ENCODE results near the gene CNTN1. TPM values are rescaled to one million over a fixed set of nuclear protein-coding genes. Genes with fewer than 3 reads are reported as not detected.

CNTN1 gene
- total RNA-seq, 1 experiment from 2014 or later: 3.0 TPM

DNA sequence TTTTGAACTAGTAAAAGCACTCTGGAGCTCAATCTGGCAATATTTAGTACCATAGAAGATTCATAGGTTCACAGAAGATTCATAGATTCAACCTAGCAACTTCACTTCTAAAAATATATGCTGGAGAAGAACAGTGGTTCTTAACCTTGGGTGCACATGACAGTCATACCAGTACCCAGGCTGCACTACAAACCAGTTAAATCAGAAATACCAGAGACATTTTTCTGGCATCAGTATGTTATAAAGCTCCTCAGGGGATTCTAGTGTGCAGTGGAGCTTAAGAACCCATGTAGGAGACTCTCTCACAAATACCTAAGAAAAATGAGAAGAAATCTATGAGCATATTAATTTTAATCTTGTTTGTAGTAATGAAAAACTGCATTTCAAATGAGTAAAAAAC is 46.6 kb downstream of the CNTN1 start:
- ChIA-PET POLR2A (no interaction called here), RAD21 (ENCODE audit: low non-redundant PET in 1 of 2, low total read pairs in 2 of 2, uncharacterized antibody in 2 of 2, unreplicated experiment in 2 of 2) (no interaction called here), CTCF (no interaction called here)
- no peak overlapping the region for H3K9ac ChIP-seq (ENCODE audit: low read length)
- no peak overlapping the region for H3K4me2 ChIP-seq (ENCODE audit: low read length)
- TF ChIP-seq ELF1 (IDR thresholded peaks at IDR 0.05; ENCODE audit: borderline replicate concordance, low read depth) (no peak), ZFX (IDR thresholded peaks at IDR 0.05) (no peak), CEBPB (IDR thresholded peaks at IDR 0.05; ENCODE audit: low read depth) (no peak), POLR2AphosphoS5 (IDR thresholded peaks at IDR 0.05; ENCODE audit: low read depth, low read length) (no peak), YY1 (IDR thresholded peaks at IDR 0.05; ENCODE audit: extremely low read depth, insufficient replicate concordance, low read depth, low read length) (no peak), SP1 (IDR thresholded peaks at IDR 0.05; ENCODE audit: low read depth) (no peak), POLR2A (IDR thresholded peaks at IDR 0.05; ENCODE audit: borderline replicate concordance, extremely low read depth, insufficient read depth, insufficient read length) (no peak), SIN3A (IDR thresholded peaks at IDR 0.05; ENCODE audit: low read depth) (no peak), CBX3 (IDR thresholded peaks at IDR 0.05; ENCODE audit: low read depth) (no peak), EZH2 (IDR thresholded peaks at IDR 0.05) (no peak), TCF7L2 (IDR thresholded peaks at IDR 0.05; ENCODE audit: borderline replicate concordance, extremely low read depth, insufficient read depth, insufficient read length) (no peak), ZNF274 (IDR thresholded peaks at IDR 0.05; ENCODE audit: low read depth, low read length) (no peak)
- TF ChIP-seq, protein P1, sequence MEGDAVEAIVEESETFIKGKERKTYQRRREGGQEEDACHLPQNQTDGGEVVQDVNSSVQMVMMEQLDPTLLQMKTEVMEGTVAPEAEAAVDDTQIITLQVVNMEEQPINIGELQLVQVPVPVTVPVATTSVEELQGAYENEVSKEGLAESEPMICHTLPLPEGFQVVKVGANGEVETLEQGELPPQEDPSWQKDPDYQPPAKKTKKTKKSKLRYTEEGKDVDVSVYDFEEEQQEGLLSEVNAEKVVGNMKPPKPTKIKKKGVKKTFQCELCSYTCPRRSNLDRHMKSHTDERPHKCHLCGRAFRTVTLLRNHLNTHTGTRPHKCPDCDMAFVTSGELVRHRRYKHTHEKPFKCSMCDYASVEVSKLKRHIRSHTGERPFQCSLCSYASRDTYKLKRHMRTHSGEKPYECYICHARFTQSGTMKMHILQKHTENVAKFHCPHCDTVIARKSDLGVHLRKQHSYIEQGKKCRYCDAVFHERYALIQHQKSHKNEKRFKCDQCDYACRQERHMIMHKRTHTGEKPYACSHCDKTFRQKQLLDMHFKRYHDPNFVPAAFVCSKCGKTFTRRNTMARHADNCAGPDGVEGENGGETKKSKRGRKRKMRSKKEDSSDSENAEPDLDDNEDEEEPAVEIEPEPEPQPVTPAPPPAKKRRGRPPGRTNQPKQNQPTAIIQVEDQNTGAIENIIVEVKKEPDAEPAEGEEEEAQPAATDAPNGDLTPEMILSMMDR (IDR thresholded peaks at IDR 0.05 in 2 of 3, conservative IDR thresholded peaks at IDR 0.05 in 1 of 3; ENCODE audit: borderline replicate concordance in 1 of 3, insufficient read depth in 1 of 3, low read depth in 2 of 3, low read length in 2 of 3): no peak
- TF ChIP-seq, protein P2, sequence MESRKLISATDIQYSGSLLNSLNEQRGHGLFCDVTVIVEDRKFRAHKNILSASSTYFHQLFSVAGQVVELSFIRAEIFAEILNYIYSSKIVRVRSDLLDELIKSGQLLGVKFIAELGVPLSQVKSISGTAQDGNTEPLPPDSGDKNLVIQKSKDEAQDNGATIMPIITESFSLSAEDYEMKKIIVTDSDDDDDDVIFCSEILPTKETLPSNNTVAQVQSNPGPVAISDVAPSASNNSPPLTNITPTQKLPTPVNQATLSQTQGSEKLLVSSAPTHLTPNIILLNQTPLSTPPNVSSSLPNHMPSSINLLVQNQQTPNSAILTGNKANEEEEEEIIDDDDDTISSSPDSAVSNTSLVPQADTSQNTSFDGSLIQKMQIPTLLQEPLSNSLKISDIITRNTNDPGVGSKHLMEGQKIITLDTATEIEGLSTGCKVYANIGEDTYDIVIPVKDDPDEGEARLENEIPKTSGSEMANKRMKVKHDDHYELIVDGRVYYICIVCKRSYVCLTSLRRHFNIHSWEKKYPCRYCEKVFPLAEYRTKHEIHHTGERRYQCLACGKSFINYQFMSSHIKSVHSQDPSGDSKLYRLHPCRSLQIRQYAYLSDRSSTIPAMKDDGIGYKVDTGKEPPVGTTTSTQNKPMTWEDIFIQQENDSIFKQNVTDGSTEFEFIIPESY (IDR thresholded peaks at IDR 0.05; ENCODE audit: extremely low read depth, insufficient replicate concordance, low read length): no peak
- TF ChIP-seq, protein P3, sequence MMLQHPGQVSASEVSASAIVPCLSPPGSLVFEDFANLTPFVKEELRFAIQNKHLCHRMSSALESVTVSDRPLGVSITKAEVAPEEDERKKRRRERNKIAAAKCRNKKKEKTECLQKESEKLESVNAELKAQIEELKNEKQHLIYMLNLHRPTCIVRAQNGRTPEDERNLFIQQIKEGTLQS (IDR thresholded peaks at IDR 0.05): no peak
- TF ChIP-seq, protein P4, sequence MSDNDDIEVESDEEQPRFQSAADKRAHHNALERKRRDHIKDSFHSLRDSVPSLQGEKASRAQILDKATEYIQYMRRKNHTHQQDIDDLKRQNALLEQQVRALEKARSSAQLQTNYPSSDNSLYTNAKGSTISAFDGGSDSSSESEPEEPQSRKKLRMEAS (IDR thresholded peaks at IDR 0.05): no peak
- no peak overlapping the region for H3K4me3 ChIP-seq (replicated peaks in 1 of 2; ENCODE audit: low read depth in 1 of 2, low read length in 2 of 2)
- H4K20me1 ChIP-seq (ENCODE audit: insufficient read depth): no peaks in the 10 kb centered on the region
- ATAC-seq (no peak), DNase-seq (ENCODE audit: low read depth, low spot score) (no peak)
- no peak overlapping the region for H3K27ac ChIP-seq (ENCODE audit: low read depth, low read length)
- no peaks in the 10 kb centered on the region for H3K9me2 ChIP-seq (ENCODE audit: insufficient read depth)
- H3K4me1 ChIP-seq (ENCODE audit: control insufficient read depth in 1 of 2, insufficient read depth in 2 of 2, low read length in 2 of 2): no peaks in the 10 kb centered on the region
- no peak overlapping the region for H2AFZ ChIP-seq (ENCODE audit: low read depth, low read length, poor library complexity, severe bottlenecking)
- H3K36me3 ChIP-seq (ENCODE audit: control insufficient read depth in 1 of 2, insufficient read depth in 2 of 2, low read length in 2 of 2): no peaks in the 10 kb centered on the region
- intact Hi-C loops (cut with micrococcal nuclease): no loop called here
- no peaks in the 10 kb centered on the region for H3K9me3 ChIP-seq (ENCODE audit: control insufficient read depth in 1 of 2, insufficient read depth in 1 of 2, low read depth in 1 of 2, low read length in 2 of 2)
- no peaks in the 10 kb centered on the region for H3K27me3 ChIP-seq (ENCODE audit: insufficient read depth, low read length)
- no TSS peak for BruUV-seq (replicated peaks)
- no peaks in the 10 kb centered on the region for H3K79me2 ChIP-seq (ENCODE audit: insufficient read depth, low read length)

All from HCT116 (cell line).